ENCODE measurements around the gene VWC2.

Gene VWC2

DNA sequence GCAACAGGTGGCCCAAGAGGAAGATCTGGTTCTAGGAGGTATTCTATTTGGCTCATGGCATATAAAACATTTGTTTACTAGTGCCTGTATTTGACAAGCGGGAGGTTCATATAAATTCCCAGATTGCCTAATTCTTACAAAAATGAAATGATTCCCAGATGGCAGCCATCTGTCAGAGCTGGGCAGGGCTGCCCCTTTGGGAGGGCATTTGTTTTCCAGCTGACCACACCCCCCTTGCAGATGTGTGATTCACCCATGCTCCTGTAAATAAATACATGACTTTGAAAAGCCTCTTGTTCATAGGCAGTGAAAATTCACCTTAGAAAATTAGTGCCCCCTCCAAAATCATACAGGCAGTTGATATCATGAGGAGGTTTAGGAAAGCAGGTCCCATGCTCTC lies 8.6 kb downstream of the VWC2 start:
- in situ Hi-C loops (cut with MboI; ENCODE audit: low sequenced_read_pairs): no loop called here

DNA sequence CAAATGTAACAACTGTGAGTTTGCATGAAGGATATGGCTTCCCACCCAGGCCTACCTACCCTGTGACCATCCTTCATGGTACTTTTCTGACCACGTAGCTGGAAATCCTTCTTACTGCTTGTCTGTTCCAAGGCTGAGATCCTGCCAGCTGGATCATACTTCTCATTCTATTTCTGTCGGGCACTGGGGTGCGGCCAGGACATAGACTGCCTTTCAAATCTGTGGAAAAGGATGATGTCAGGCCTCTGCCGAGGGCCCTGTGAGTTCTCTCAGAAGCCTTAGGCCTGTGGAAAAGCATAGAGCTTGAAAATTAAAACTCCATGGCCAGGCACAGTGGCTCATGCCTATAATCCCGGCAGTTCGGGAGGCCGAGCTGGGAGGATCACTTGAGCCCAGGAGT lies 10.0 kb downstream of the VWC2 start:
- in situ Hi-C loops (cut with MboI; ENCODE audit: low sequenced_read_pairs): no loop called here

DNA sequence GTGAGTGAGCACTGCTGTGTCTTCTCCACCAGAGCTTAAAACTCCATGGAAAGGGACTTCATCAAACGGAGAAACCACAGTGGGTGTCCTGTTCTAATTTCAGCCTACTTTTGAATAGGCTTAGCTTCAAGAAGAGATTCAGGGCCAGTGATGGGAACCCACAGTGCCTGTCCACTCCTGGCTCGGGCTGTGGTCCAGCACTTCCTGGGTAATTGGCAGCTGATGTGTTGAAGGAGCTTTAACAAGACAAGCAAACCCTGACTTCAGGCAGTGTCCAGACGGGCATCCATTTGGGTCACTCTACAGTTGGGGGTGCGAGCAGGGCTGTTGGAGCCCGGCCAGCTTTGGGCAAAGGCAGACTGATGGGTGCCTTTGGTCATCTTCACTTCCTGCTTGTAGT lies 14.5 kb downstream of the VWC2 start:
- in situ Hi-C loops (cut with MboI; ENCODE audit: low sequenced_read_pairs): no loop called here

DNA sequence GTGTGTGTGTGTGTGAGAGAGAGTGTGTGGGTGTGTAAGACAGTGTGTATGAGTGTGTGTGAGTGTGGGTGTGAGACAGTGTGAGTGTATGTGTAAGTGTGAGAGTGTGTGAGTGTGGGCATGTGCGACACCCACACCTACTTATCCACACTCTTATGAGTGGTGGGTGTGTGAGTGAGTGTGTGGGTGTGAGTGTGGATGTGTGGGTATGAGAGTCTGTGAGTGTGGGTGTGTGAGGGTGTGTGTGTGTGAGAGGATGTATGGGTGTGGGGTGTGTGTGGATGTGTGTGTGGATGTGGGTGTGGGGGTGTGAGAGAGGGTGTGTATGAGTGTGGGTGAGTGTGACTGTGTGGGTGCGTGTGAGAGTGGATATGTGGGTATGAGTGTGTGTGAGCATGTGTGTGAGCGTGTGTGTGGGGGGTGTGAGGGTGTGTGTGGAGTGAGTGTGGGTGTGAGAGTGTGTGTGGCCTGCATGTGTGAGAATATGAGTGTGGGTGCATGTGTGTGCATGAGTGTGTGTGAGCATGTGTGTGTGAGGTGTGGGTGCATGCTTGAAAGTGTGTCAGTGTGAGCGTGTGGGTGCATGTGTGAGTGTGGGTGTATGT lies 15.1 kb downstream of the VWC2 start:
- in situ Hi-C loops (cut with MboI; ENCODE audit: low sequenced_read_pairs): no loop called here

DNA sequence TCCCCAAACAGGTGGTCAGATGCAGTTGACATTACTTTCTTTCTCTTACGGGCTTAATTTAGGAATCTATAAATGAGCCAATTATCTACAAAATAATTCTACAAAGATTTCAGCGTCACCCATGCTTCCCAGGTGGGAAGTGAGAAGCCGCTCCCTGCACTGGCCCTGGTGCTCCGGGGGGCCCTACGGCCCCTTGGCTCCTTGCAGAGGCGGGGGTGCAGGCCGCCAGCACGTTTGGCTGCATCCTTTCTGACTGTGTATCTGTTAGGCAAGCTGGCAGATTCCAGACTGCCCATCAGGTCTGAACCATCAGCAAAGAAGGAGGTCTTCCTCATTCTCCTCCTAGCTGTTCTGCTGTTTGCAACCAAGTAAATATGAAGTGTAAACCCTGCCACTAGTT lies 16.3 kb downstream of the VWC2 start:
- in situ Hi-C loops (cut with MboI; ENCODE audit: low sequenced_read_pairs): no loop called here

DNA sequence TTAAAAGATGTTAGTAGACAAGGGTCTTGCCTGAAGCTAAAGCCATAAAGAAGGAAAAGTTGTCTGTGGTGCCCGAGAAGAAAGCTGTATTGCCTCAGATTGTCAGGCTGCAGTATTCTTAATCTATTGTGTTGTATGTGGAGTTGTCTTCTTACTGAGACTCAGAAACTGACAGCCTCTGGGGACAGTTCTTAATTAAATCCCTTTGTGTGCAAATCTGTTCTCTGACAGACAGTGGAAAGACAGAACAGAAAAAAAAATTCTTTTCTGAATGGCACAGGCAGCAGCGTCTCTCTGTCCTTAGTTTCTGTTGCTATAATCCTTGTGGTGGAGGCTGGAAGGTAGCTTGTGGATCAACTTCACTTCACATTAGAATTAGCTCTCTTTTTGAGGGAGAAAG lies 16.8 kb downstream of the VWC2 start:
- in situ Hi-C loops (cut with MboI; ENCODE audit: low sequenced_read_pairs): no loop called here

DNA sequence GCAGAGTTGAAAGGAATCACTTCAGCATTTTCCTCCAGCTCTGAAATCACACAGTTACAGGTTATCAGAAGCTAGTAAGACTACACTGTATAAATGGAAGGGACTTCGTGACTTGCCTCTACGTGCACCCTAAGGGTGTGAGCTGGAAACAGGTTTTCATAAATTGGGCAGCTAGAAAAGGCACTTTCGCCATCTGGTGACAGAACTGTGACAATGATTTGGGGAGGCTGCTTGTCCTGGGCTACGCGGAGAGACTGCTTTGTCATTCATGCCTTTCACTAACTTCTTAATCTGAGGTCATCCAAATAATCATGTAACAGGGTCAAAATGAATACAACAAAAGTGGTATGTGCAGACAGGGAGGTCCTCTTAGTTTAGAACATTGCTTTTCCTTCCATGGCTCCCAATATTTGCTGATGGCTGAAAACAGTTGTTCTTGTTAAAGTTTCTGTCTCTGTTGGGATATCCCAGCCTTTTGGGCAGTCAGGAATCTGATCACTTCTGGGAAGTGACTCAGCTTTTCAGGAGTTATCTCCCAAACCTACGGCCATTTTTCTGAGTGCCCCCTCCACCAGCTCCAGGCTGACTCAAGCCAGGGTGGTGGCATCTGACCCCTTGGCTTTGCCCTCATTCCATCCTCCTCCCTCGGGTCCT lies 17.8 kb downstream of the VWC2 start:
- in situ Hi-C loops (cut with MboI; ENCODE audit: low sequenced_read_pairs): no loop called here

DNA sequence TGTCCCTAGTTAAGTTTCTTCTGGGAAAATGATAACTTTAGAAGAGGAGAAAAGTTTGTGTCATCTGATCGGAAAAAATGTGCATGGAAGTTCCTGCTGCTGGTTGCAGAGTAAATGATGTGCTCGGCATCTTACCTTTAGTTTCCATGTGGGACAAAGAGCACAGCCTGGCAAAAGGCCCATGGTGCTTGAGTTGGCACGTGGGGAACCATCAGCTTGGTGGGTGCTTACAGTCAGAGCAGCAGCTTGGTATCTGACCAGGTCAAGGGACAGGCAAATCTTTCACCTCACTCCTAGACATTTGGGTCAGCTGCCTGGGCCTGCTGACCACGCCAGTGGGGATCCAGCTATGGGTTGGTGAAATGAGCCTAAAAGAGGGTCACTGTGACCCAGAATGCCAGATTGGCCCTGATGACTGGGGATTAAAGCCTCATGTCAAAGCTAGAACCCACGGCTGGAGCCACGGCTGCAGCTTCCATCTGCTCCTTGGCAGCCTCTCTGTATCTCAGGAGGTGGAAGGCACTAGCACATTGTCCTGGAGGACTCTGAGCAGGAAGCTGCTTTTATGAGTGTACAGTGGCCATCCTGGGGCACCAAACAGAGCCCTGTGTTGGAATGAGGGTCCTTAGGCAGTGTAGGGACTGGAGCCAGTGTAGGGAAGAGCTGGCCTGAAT lies 24.7 kb downstream of the VWC2 start:
- in situ Hi-C loops (cut with MboI; ENCODE audit: low sequenced_read_pairs): no loop called here

DNA sequence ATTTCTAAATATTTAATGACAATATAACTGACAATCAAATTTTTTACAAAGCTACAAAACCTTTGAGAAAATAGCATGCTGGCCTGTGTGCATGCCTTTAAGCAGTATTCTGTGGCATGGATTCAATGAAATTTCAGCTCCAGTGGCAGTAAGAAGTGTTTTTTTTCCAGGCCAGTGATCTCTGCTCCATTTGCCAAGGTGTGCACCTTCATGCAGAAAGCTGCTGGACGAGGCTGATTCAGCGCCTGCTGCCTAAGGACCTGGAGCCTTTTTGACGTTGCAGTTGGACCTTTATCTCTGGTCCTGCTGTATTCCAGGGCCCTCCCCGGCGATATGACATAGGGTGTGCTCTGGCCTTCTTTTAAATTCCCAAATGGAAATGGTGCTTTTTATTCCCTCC lies 26.6 kb downstream of the VWC2 start:
- in situ Hi-C loops (cut with MboI; ENCODE audit: low sequenced_read_pairs): no loop called here

DNA sequence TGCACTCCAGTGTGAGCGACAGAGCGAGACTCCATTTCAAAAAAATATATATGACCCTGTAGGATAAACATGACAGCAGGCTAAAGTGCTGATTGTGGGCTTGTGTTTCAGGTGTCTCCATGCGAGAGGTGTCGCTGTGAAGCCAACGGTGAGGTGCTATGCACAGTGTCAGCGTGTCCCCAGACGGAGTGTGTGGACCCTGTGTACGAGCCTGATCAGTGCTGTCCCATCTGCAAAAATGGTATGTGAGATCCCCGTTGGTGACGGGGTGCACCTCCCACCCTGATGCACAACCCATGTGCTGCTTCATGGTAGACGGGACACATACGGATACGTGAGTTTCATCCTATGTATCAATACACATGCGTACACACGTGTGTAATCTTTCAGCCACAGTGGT lies 29.2 kb downstream of the VWC2 start:
- in situ Hi-C loops (cut with MboI; ENCODE audit: low sequenced_read_pairs): no loop called here

DNA sequence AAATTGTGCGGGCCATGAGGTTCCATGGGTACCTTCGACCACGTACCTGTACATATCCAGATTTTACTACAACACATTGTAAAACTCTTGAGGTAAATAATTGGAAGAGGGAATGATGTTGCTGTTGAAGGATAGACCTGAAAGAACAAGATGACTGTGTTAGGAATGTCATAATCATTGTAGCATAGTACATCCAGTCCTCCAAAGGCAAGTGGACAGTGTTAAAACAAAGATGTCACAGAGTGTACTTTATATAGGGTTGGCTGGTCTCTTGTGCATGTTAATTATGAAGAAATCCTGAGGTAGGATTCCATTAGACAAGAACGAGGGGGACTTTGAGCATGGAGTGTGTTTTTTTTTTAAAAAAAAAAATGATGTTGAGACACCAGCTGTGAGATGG lies 30.4 kb downstream of the VWC2 start:
- in situ Hi-C loops (cut with MboI; ENCODE audit: low sequenced_read_pairs): no loop called here

DNA sequence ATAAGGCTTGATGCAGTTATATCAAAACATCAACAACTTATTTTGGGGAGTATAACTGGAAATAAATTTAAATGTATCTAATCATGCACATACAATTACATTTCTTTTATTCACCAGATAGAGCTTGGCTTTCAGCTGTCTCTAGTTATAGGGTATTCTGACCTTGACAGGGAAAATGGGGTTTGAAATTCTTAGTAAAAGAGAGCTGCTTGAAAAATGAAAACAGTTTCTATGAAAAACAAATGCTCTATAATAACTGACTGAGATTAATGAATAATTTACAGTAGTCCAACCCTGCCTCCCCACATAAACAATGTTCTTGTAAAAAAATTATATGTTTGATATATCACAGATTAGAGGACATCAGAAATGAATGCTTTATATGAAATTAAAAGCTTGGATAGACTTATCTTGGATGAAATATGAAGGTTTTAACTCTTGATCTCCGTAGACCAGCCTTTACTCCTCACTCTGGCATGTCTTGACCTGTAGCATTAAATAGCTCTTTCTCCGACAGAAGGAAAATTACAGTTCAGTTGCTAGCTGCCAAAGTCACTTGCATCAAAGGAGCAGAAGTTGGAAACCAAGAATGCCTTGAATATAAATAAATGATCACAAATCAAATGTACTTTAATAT lies 32.1 kb downstream of the VWC2 start:
- in situ Hi-C loops (cut with MboI; ENCODE audit: low sequenced_read_pairs): no loop called here

DNA sequence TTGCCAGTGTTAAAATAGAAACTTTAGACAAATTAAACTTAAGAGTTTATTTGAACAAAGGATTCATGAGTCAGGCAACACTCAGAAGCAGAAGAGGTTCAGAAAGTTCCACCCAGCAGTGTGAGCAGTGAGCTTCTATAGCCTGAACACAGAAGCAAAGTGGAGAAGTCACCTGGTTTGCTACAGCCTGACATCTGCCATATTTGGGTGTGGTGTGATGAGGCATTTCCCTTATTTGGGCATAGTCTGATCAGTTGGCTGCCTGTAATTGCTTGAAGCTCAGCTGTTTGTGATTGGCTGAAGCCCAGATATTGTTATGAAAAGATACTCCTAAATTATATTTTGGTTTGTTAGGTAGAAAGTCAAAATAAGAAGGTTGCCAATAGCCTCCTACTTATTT lies 39.1 kb downstream of the VWC2 start:
- in situ Hi-C loops (cut with MboI; ENCODE audit: low sequenced_read_pairs): no loop called here

DNA sequence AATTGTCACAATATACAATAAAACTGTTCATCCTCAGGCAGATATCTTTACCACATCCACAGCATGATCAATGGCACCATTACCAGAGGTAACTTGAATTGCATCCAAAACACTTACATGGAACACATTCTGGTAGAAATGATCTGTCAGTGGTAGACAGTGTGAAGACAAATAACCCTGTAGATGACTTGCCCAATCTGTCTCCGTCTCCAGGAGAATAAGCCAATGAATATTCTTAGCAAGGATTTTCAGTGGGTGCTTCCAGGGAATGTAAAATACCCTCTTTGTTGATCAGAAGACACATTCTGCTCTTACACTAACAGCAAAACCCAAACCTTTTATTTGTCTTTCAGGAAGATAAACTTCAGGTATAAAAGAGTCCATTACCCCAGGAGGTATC lies 43.8 kb downstream of the VWC2 start:
- in situ Hi-C loops (cut with MboI; ENCODE audit: low sequenced_read_pairs): no loop called here

DNA sequence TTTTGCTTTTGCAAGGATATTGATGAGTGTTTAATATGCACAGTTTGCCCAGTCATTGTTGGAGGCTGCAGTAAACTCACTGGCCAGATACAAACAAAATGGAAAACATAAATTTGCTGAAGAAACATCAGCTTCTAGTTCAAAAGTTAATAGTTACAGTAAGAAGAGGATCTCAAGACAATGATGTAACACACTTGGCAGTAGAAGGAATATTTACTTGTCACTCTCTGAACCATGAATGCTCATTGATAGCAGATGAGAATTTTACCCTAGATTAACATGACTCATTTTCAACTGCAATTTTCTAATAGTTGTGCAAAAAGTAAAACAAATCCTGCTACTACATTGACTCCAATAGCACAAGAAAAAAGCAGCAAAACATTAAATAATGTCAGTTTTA lies 47.7 kb downstream of the VWC2 start:
- in situ Hi-C loops (cut with MboI; ENCODE audit: low sequenced_read_pairs): no loop called here

DNA sequence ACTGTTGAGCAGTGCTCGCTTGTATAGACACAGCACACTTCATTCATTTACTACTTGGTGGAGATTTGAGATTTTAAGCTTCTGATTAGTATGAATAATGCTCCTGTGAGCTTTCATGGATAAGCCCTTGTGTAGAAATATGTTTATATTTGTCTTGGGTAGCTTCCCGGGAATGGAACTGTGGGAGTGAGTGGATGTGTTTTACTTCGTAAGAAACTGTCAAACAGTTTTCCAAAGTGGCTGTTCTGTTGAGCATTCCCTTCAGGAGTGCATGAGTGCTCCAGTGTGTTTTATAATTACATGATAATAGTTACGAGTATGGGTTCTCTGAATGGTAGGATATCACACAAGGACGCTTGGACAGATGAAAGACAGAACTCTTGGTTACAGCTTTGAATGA lies 49.4 kb downstream of the VWC2 start:
- in situ Hi-C loops (cut with MboI; ENCODE audit: low sequenced_read_pairs): no loop called here

DNA sequence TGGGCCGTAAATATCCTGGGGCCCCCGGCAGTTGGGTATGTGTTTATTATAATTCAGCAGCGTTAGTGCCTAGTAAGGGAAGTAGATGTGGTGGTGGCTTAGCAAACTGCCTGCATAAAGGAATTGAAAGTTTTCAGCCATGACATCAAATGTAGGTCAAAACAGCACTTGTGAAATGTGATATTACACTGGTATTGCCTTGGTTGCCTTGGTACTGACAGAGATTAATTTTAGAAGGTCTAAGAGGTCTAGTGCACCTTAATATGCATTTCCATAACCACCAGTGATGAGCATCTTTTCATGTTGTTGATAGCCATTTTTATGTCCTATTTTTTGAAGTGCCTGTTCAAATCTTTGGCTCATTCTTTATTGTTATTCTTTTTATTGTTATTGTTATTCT lies 50.1 kb downstream of the VWC2 start:
- in situ Hi-C loops (cut with MboI; ENCODE audit: low sequenced_read_pairs): no loop called here

DNA sequence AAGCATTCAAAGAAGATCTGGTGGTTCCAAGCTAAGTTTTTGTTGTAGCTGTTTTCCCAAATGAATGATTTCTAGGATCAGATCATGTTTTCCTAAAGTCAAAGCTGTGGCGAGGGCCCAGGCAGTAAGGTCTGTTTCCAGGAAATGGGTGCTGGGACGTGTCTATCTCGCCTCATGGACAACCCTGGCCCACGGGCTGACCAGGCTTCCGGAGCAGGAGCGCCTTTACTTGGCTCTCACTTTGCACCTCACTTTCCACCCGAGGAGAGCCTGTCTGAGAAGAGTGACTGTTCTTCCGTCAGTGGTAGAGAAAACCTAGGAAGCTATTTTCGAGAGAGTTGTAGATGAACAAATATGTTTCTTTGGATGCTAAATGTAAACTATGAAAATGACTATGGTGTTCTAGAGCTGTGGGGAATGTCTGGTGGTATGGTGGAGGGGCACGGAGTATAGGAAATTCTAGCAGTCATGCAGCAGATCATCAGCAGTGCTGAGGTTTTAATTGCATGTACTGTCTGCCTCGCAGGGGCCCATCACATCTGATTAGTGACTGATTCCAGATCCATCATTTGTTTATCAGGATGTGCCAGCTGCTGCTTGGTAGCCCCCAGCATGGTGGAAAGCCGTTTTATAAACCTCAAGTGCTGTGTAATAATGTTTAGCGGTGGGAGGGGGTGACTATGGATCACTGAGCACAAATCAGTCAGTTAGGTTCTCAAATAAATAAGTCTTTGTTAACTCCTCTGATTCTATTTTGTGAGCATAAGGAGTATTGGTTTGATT lies 66.6 kb downstream of the VWC2 start:
- in situ Hi-C loops (cut with MboI; ENCODE audit: low sequenced_read_pairs): no loop called here

DNA sequence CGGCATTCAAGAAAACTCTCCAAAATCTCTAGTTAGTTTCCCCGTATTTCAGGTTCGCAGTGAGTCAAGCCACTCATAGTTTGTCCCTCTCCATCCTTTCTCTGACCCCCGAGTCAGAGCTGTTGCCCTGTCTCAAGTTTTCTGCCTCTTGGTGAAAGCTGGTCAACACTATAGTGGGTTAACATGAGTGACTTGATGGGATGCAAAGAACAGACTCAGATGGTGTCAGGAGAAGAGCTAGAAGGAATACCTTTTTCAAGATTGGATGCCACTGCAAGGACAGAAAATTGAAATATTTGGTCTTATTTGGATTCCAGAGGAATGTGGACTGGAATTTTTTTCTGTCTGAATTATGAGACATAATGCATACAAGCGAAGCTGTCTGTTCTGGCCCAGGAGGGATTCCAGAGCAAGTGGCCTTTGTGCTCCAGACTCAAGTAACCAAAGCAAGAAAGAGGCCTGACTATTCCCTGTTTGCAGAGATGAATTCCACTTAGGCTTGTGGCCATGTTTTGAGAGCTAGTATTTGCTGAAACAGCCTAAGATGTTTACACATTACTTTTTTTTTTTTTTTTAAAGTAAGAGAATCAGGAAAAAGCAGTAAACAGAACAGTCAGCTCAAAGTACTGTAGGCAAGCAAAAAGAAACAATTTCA lies 67.4 kb downstream of the VWC2 start:
- in situ Hi-C loops (cut with MboI; ENCODE audit: low sequenced_read_pairs): no loop called here

DNA sequence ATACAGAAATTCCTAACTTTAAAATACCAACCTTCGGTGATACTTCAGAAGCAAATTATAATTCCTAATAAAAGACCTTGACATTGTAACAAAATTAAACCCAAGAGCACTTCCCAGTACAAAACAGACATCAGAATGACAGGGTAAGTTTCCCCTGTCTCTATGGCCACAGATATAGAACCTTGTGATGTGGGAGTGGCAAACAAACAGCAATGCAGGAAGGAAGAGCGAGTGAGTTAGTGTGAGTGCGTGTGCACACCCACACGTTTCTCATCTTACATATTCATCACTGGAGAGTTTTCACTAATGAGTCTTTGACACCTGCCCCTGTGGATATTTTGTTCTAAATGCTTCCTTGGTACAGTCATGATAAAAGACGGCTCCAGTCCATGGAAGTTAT lies 72.2 kb downstream of the VWC2 start:
- in situ Hi-C loops (cut with MboI; ENCODE audit: low sequenced_read_pairs): no loop called here
